Dermis blood vessel endothelial cell (primary cell): ENCODE measurements around the gene PNPLA3. TPM values are rescaled to one million over a fixed set of nuclear protein-coding genes. Genes with fewer than 3 reads are reported as not detected.

ENCODE experiments used
- DNase-seq: peaks from one replicate; pipeline ENCODE4 v3.0.0; 2010
- total RNA-seq: library from RNA; depleted of rRNA; stranded (reverse); fragments of >200 nt; gene quantifications from 2 replicates; pipeline ENCODE4 v1.2.3, GENCODE V29; 2014

Gene PNPLA3
- total RNA-seq, 1 donor from 2014 or later: 1.0 TPM

DNA sequence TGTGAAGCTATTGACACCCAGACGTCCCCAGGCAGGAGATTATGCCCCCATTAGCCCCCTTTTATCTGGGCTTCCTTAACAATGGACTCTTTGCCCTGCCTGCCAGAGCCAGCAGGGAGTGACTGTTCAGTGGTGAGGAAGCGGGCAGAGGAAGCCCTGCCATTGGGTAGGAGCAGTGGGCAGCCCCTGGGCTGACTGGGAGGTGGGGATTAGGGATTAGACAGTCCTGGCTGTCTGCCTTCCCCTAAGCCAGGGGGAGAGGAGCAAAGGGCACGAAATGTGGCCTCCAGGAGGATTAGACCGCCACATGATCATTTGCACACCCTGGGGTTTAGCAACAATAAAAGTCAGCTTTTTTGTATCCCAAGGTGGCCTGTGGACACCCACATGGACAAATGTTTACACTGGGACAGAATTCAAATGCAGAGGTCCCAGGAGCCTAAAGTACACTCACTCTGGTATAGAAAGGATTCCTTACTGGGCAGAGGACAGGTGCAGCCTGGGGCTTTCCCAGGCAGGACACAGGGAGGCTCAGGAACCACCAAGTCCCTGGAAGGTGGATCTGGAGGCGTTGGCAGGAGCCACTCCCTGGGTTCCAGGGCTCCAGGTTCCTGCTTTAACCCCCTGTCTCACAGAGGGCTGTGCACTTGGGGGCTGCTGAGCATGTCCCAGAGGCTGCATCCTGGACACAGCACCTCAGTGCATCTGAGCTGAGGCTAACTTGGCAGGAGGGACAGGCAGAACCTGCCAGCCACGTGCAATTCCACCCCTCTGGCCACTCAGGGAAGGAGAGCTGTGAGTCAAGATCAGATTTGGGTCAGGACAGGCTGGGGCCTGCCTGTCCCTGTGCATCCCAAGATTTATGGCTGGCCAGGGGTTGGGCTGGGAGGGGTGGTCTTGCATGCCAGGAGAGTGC lies 2.1 kb downstream of the PNPLA3 start:
- no peak for DNase-seq

DNA sequence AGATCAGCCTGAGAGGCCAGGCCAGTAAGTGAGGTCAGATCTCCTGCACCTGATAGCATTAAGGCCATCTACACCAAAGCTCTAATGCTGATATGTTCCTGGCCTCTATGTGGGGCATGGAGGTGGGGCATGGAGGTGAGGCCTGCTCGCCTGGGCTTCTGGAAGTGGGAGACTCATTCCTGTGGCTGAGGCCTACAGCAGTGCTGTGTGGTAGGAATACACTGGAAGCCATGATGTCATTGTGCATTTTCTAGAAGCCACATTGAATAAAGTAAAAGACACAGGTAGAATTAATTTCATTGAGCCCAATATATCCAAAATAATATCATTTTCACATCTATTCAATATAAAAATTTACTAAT lies 2.7 kb downstream of the PNPLA3 start:
- no peak for DNase-seq

DNA sequence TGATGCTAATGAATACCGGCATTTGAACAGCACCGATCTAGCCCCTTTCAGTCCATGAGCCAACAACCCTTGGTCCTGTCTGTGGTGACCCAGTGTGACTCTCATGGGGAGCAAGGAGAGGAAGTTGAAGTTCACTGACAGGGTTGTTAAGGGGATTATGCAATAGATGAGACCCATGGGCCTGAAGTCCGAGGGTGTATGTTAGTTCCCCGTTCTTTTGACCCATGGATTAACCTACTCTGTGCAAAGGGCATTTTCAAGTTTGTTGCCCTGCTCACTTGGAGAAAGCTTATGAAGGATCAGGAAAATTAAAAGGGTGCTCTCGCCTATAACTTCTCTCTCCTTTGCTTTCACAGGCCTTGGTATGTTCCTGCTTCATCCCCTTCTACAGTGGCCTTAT lies 4.9 kb downstream of the PNPLA3 start:
- DNase-seq: no peak

DNA sequence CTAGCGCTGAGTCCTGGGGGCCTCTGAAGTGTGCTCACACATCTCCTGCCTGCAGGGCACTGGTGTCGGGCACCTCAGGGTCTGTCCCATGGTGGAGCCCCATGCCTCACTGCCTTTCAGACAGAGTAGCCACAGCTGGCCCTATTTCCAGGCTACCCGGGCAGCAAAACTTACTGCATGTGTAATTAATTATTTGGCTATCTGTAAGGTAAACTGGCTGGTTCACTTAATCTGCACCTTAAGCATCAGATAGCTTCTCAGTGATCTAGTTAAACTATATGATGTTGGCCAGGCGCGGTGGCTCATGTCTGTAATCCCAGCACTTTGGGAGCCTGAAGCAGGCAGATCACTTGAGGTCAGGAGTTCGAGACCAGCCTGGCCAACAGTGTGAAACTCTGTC lies 5.3 kb downstream of the PNPLA3 start:
- no peak for DNase-seq

DNA sequence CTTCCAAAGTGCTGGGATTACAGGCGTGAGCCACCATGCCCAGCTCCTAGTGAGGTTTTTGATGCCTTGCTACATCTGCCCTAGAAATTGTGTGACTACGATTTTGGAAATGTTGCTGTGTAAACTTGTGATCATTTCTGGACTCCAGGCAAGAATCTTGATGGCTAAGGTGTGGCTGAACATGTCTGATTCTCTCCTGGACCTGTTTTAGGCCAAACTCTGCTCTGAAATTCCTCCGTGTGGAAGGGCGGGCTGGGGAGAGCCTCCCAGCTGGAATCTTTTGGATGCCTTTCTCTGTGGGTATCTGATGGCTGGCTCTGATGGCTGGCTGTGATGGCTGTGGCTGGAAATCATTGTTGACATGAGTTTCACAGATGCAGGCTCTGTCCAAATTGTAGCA lies 8.2 kb downstream of the PNPLA3 start:
- DNase-seq: no peak

DNA sequence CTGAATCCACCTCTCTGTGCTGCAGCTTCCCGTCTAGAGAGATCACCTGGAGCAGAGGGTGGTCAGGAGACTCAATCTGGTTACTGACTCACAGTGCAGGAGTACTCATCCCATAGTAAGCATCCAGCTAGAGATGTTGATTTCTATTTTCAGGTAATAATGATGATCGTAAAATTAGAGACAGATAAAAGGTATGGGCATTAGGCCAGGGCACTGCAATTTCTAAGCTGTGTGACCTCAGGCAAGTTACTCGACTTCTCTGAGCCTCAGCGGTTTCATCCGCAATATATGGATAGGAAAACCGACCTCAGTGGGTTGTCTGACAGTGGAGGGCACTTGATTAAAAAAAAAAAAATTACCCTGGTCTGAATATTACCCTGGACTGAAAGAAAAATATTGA lies 17.8 kb downstream of the PNPLA3 start:
- no peak for DNase-seq

DNA sequence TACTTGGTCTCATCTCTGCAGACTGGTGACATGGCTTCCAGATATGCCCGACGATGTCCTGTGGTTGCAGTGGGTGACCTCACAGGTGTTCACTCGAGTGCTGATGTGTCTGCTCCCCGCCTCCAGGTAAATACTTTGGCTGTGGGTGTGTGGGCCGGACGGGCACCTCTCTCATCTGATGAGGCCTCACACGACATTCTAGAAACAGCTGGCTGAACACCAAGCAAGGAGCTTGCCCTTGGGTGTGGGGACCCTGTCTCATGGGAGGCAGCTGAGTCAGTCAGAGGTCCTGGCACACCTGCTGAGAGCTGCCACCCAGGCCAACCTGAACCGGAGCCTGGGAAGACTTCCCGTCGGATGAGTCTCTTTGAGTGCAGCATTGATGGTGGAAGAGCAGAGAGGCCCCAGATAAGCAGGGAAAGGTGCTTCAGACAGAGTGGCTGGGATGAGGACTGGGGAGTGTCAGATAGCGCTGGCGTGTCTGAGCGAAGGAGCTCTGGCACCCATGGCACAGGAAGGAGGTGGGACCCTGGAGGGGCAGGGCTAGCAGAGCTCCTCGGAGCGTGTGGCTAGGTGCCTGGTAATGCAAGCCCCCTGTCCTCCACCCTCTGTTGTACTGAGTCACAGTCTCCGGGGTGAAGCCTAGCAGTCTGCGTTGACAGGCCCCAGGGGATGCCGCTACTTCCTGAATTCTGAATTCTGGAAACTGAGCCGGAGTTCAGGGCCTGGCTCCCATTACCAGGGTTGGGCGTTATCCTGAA lies 21.2 kb downstream of the PNPLA3 start:
- no peak for DNase-seq

DNA sequence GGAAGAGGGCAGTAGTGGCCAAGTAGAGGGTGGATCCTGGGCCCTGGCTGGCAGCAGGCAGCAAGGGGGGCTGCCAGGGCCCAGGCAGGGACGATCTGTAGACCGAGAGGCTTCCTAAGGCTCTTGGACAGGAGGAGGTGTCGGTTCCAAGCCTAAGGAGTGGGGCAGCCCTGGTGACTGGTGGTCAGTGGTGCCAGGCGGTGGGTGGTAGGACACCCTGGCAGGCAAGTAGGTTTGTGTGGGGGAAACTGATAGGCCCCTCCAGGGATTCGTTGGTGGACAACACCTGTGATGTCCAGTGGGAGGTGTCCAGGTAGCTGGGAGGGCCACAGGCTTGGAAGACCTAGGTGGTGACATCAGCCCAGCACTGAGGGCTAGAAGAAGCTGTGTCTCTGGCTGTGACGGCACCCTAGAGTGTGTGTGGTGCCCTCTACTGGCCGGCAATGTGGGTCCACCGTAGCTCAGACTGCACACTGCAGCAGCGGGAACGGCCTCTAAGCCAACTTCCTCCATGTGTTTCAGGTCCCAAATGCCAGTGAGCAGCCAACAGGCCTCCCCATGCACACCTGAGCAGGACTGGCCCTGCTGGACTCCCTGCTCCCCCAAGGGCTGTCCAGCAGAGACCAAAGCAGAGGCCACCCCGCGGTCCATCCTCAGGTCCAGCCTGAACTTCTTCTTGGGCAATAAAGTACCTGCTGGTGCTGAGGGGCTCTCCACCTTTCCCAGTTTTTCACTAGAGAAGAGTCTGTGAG lies 22.2 kb downstream of the PNPLA3 start:
- peak; percentile 80 for DNase-seq

DNA sequence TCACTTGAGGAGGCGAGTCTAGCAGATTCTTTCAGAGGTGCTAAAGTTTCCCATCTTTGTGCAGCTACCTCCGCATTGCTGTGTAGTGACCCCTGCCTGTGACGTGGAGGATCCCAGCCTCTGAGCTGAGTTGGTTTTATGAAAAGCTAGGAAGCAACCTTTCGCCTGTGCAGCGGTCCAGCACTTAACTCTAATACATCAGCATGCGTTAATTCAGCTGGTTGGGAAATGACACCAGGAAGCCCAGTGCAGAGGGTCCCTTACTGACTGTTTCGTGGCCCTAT lies 22.7 kb downstream of the PNPLA3 start:
- DNase-seq: peak; percentile 30

DNA sequence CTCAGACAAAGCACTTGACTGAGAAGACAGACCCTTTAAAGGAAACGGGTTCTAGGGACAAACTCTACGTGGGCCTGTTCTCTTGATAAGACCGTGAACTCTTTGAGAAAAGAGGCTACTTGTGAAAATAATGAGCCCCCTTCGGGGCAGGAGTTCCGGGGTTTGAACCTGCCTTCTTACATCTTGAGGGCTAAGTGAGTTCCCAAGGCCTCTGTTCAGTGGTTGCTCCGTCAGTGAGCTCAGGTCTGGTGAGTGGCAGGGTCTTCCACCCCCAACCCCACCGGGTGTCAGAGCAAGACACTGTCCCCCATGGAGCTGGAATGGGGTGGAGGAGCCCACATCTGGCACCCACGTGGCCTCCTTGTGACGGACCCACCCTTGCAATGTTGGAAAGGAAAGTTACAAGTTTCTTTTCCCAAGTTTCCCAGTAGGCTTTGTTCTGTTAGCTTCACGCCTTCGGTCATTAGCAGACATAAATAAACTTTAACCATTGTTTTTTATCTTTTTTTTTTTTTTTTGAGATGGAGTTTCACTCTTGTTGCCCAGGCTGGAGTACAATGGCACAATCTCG lies 25.3 kb downstream of the PNPLA3 start:
- no peak for DNase-seq

DNA sequence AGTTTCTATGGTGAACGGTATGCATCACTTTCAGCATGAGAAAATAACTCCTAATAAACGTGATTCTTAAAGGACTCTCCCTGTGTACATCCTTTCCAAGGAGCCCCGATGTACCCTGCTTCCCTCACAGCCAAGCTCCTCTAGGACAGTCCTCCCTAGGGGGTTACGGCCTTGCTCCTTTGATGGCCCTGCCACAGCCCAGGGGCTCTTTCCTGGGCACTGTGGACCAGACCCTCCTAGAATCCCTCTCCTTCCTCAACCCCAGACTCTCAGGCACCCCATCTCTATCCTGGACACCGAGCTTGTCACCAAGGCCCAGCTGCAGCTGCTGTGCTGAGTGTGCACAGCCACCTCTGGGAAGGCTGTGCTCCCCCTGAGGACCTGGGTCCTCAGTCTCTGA lies 27.8 kb downstream of the PNPLA3 start:
- no peak for DNase-seq

DNA sequence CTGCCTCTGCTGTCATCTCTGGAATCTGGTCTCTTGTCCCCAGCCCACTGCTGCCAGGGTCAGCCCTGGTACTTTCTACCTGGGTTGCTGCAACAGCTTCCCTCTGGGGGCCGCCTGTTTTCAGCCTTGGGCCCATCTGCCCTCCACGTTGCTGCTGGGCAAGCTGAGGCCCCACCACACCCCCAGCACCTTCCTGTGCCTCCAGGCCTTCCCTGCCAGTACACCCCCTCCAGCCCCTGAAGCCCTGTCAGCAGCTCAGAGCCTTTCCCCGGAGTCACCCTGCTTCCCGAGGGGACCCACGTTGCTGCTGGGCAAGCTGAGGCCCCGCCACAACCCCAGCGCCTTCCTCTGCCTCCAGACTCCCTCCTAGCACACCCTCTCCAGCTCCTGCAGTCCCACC lies 28.4 kb downstream of the PNPLA3 start:
- DNase-seq: no peak

DNA sequence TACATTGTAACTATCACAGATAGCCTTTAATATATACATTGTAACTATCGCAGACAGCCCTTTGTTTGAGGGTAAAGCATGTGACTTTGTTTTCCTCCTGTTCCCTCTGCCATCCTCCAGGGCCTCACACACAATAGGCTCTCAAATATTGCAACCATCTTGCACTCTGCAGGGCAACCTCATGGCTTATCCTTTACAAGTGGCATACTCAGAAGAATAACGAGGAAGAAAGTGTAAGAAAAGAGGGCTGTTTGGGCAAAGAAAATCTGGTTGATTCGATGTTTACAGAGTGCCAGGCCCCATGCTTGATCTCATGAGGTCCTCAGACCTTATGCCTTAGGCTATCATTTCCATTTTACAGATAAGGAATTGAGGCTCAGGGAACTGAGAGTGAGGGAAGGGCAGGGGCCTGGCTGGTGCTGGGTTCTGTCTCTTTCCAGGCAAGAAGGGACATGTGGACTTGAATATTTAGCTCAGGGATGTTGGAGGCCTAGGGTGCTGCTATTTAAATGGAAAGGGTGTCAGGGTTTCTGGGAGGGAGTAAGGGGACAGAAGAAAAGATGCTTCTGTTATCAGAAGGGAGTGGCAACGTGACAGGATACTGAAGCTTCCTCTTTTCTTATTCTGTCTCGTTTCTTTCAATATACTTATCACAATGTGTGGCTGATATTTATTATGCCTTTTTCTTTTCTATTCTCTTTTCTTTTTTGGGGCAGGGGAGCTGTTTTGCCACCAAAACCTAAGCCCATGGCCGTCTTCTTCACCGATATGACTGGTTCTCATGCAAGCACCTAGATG lies 30.6 kb downstream of the PNPLA3 start:
- no peak for DNase-seq

DNA sequence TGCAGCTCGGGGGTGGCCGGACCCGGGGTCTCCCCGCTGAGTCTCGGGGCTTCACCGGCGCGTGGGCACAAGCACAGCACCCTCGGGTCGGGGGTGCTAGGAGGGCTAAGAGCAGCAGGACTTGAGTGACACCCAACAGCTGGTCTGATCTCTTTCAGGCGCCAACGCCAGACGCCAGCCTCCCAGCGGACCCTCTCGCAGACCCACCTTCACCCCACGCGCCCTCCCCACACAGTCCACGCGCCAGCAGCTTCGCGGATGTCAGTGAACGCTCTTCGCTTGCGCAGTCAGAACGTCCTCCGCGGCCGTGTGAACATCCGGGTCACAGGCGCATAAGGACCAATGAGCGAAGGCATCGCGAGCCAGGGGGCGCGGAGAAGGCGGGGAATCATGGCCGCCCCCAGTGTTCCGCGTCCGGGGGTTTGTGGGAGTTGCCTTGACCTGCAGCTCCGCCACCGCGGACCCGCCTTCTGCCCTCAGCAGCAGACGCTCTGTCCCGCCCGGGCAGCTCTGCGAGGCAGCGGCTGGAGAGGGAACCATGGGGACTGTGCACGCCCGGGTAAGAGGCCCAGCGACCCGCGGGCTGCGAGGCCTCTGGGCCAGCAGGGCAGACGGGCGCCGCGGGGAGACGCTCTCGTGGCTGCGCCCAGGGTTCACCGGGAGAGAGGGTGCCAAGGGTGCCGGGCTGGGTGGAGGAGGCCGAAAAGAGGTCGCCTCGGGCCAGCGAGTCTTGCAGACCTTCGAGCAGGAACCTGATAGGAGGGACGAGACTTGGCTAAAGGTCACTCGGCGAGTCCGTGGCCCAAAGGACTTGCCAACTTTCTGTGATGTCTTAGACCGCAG lies 31.7 kb downstream of the PNPLA3 start, which contains the start of gene SAMM50:
Gene SAMM50, plus strand, starts transcription at position 403 of the 843 bp plus-strand sequence. Its CDS starts 136 bp downstream, at position 539.
- DNase-seq: peak; percentile 93

DNA sequence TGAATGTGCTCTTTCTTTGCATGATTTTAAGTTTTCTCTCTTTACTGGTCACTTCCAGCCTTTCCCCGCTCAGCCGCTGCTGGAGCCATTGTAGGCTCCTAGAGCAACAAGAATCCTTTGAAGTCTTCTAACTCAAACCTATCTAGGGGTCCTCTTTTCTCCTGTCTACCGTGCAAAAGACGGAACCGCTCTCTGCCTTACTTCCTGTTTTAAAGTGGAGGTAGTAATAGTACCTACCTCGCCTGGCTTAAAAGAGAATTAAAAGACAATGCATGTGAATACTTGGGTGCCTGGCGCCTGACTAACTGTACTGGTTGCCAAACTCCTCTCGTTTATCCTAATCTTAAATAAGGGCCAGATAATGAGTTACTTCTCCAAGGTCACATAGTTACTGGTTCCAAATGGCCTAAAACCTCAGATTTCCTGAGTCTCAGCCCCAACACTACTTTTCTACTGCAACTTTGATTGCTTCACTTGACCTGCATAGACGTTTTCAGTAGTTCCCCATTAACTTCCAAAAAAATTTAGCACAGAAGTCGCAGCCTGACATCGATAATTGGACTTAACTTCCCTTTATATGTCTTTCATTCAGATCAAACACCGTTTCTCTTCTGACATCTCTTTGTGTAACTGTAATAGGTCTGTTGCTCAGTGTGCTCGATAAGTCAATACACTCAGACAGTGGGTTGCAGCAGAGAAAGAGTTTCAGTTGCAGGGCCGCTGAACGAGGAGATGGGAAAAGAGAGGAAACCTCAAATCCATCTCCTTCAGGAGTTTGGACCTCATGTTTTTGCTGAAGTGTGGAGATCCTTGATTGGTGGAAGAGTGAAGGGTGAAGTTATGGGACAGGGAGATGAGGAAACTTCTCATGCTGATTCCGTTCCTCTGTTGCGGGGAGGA lies 32.5 kb downstream of the PNPLA3 start:
- peak; percentile 5 for DNase-seq

DNA sequence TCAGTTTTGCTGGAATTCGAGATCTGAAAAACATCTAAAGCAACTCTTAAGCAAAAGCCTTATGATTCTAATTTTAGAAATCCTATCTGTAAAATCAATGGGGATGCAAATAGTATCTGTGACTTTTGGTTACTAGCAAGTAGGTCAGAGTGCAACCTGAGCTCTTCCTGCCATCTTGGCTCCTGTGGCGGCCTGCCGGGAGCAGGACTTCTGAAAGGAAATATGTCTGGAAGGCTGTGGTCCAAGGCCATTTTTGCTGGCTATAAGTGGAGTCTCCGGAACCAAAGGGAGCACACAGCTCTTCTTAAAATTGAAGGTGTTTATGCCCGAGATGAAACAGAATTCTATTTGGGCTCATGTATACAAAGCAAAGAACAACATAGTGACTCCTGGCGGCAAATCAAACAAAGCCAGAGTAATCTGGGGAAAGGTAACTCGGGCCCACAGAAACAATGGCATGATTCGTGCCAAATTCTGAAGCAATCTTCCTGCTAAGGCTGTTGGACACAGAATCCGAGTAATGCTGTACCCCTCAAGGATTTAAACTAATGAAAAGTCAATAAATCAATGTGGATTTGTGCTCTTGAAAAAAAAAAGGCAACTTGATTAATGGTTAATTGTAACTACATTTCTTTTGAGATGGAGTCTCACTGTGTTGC lies 33.3 kb downstream of the PNPLA3 start:
- DNase-seq: peak; percentile 76

DNA sequence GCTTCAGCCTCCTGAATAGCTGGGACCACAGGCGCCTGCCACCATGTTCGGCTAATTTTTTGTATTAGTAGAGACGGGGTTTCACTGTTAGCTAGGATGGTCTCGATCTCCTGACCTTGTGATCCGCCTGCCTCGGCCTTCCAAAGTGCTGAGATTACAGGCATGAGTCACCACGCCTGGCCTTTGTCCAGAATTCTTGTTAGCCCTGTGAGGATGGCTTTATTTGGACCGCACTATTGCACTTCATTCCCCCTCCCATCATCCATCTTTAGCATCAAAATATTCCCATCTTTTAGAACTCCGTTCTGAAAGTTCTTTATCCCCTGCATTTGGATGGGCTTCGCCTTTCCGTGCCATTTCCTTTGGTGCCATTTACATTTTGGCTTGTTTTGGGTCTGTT lies 34.3 kb downstream of the PNPLA3 start:
- DNase-seq: peak; percentile 22

DNA sequence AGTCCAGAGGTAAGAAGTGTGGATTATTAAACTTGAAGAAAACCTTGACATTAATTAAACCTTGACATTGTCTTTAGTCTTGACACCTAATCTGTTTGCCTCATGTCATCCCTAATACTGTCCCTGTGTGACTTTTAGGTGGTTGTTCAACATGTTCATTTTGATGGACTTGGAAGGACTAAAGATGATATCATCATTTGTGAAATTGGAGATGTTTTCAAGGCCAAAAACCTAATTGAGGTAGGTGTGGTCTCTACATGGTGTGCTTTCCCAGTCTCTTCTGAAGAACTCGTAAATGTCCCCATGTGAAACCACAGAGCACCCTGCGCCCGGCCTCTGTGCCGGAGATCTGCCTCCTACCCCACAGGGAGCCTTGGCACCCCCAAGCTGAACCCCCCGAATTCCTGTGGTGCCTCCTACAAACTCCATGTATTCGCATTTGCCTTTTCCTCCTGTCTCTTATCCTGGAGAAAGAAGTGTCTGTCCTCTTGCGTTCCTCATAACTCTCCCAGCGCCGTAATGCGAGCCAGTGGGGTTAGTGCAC lies 40.8 kb downstream of the PNPLA3 start:
- DNase-seq: no peak

DNA sequence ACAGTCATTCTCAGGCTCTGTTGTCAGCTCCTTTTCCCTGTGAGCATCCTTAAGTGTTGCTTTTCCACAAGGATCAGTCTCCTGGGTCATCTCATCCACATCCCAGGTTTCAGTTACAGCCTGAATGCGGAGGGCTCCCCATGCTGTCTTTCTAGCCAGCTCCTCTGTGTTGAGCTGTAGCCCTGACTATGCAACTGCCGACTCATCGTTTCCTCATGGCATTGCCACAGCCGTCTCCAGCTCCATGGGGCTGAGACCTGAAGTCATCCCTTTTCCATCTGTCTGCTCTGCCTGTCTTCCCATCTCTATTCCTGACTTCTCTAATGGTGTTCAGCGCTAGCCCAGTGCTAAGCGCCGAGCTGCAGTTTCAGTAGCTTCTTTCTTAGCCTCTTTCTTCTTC lies 43.5 kb downstream of the PNPLA3 start:
- DNase-seq: no peak
